MV-4-11 (cell line): ENCODE results near the gene MTCL1.

ENCODE experiments used
- DNase-seq: peaks from one replicate; lab custom pipeline; 2025; lab: John Stamatoyannopoulos, UW

MTCL1 gene

DNA sequence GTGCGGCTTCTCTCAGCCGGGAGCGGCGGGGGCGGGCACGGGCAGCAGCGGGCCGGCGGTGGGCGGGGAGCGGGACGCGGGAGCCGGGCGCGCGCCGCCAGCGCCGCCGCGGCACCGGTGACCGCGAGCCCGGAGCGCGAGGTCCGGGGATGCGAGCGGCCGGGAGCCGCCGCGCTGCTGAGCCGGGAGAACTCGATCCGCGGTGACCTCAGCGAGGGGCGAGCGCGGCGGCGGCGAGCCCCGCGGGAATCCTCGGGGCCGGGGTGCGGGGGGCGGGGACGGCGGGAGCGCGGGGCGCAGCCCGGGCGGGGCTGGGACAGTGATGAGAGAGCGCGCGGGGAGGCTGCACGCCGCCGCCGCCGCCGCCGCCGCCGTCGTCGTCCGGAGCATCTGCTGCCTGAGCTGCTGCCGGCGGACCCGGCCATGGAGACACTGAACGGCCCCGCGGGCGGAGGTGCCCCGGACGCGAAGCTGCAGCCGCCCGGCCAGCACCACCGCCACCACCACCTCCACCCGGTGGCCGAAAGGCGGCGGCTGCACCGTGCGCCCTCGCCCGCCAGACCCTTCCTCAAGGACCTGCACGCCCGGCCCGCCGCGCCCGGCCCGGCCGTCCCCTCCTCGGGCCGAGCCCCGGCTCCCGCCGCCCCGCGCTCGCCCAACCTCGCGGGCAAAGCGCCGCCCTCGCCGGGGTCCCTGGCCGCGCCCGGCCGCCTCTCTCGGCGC, at the start of gene MTCL1:
Gene MTCL1, plus strand, starts transcription at position 319 of the 723 bp plus-strand sequence. Its CDS starts 105 bp downstream, at position 424.
- DNase-seq: no peak

DNA sequence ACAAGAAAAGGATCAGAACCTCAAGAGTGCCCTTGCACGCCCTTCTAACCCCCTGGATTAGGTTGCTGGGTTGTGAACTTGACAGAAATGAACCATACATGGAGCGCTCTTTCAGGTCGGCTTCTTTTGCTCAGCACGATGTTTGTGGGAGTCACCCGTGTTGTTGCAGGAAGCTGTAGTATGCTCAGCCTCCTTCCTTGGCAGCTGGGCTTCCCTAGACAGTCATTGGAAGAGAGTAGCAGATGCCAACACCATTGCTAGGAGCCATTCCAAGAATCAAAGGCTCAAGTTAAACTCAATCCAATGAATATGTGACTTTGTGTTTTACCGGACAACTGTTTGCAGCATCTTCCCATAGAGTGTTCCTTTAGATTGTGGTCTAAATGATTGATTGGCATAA, 49.1 kb upstream of the MTCL1 start:
- no peak for DNase-seq

DNA sequence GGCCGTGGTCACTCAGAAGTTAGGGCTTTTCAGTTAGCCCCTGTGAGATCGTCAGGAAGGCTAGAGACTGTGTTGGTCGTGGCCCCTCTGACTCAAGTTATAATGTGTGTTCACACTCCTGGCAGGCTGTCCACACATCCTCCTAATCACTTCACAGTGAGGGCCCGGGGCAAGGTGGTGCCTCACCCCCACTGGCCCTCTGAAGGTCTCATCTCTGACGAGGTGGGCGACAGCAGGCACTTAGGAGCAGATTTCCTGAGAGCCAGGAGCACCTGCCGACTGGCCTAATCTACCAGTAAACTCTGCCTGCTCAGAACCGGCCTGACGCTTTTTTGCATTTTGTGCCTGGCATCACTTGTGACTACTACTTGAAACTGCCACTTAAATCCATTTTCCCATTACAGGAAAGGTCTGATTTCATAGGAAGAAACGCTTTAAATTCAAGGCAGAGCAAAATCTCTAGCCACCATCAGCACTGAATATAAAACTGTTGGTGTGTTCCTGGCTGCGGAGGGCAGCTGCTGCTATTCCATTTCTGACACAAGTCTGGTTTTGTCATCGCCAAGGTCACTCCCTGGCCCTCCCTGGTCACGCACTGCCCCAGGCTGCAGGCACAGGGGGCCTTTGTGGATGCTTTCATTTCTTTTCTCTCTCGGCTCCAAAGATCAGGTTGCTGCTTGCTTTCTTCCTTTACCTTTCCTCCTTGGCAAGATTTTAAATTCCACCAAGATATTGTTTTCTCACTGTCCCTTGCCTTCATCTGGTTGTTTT, 48.1 kb upstream of the MTCL1 start:
- DNase-seq: no peak

DNA sequence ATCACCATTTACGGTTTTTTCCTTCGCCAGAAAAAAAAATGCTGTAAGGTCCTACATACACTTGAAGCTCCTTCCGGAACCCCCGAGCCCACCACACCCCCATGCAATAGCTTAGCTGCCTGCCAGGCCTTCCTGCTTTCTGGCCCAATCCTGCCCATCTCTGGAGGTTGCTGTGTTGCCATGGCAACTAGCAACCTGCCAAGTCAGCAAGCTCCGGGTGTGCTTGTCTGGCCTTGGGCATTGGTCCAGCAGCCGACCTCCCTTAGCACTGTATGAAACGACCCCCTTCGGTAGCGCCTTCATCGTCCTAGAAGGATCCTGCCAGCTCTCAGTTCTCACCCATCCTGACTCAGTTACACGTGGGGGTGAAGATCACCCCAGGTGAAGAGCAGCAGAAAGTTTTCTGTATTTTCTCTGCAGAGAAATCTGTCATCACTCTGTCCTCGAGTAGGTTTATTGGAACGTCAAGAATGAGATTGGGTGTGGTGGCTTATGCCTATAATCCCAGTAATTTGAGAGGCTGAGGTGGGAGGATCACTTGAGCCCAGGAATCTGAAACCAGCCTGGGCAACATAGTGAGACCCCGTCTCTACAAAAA, 47.4 kb upstream of the MTCL1 start:
- DNase-seq: no peak

DNA sequence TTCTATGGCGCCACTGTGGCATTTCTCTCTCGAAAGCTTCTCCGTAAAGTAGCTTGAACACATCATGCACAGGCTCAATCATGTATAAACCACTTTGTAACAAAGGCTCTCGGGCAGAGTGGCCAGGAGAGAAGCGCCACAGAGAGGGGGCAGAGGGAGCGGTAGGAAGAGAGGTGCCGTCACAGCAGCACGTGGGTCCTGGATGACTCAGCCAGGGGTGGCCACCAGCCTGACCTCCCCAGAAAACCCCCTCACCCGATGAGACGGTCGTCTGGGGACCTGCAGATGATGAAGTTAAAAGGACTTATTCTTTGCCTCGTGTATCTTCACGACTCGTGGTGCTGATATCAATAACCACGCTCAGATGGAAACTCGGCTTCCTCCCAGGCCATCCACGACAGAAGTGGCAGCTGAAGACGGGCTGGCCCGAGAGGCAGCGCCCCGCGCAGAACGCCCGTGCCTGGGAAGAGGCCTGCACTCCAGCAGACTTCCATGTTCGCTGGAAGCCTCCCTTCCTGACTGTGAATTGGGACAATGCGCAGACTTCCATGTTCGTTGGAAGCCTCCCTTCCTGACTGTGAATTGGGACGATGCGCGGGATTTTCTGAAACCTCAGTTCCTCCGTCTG, 46.4 kb upstream of the MTCL1 start:
- no peak for DNase-seq

DNA sequence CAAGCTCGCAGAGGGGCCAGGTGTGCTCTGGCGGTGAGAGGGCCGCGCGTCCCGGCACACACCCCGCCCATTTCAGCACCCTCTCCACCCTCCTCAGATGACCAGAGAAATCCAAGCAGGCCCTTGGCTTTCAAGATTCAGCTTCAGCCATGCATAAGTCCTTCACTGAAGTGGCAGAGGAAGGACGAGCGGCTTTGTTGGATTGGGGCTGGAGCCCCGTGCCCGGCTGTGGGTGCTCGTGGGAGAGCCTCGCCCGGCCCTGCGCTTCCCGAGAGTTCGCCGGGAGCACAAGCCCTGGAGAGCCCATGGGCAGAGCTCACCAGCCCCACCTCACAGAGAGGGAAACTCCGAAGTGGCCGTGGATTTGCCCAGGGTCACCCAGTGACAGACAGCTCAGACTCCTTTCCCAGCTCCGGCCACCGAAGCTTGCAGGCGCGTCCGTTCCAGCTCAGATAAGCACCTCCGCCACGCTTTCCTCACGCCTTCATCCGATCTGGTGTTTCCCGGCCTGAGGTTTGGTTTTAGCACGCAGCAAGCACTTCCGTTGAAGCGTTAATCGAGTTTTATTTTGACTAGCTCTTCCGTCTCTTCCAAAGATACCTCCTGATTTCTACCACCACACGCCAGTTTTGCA, 45.6 kb upstream of the MTCL1 start:
- no peak for DNase-seq

DNA sequence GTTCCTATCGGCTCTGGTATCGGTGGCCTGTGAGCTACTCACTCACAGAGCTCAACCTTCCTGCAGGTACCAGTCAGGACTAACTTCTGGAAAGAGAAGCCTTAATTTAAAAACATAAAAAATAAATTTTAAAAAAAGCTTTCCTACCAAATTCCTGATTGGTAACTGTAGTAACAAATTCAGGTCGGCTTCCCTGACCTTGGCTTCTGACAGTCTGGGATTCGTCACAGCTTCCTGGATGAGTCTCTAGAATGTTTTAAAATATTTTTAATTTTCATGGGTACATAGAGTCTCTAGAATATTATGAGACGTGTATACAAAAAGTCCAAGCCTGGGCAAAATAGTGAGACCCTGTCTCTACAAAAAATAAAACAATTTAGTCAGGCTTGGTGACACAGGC, 45.0 kb upstream of the MTCL1 start:
- DNase-seq: no peak

DNA sequence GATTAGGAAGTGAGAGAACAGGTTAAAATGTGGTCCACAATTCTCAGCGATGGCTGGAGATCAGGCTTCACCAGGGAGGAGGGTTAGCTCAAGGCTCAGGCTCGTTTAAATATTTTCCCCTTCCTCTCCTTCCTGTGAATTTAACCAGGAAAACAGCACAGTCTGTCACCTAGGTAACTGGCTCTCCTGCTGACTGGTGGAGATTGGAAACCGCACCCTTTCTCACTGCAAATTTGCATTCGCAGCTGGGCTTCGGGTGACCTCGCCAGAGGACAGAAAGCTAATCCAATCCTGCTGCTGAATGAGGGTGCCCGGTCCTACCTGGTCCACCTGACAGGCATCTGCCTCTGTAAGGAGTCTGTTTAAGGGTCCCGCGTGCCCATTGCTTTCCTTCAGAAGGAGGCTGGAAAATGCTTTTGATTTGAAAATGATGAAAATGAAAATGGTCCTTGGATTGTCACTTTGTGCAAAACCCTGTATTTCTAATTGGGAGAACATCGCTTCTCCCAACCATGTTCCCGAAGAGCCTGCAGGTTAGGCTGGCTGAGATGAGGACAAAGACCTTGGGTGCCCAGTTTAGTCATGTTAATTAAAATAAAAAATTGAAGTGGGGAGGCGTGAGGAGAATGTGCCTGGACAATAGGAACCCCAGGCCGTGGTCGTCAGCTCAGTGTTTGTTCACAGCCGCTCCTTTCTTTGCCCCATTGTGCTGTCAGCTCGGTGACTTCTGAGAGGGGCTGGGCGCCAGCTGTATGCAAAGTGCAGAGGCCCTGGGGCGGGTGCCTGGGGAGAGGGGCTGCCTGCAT, 43.4 kb upstream of the MTCL1 start:
- no peak for DNase-seq

DNA sequence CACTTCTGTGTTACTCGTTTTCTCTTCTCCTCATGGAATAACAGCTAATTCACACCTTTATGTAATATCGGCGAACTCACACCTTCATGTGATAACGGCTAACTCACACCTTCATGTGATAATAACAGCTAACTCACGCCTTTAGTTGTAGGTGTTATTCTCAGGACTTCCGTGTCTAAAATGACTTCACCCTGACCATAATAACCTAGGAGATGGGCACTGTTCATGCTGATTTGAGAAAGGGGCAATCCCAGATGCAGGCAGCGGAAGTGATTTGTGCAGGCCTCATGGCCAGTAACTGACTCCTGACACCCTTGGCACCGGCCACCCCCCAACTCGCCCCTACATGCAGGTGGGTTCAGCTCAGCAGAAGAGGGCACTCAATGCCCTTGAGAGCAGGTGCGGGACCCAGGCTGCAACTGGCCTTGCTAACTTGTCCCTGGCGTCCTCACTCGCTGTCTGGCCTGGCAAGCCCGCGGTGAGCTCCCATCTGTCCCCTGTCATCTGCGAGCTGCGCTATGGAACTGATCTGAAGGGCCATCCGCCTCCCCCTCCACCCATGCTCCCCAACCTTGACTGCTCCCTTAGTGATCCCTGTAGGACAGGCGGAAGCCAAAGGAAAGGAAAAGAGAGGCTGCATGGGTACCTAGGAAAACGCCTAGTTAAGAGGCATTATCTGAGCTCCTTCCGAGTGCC, 42.6 kb upstream of the MTCL1 start:
- no peak for DNase-seq

DNA sequence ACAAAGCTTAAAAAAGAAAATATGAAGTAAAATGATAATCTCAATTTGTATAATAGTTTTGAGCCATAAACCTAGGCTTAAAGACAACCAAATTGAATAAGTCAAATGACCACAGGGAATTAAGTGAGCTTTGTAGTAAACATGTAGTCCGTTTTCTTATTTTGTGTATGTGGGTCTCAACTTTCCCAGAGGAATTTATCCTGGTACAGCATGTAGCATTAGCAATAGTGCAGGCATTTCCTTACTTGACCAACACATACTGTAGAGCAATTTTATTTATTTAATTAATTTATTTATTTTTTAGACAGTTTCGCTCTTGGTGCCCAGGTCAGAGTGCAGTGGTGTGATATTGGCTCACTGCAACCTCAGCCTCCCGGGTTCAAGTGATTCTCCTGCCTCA, 37.5 kb upstream of the MTCL1 start:
- DNase-seq: no peak

DNA sequence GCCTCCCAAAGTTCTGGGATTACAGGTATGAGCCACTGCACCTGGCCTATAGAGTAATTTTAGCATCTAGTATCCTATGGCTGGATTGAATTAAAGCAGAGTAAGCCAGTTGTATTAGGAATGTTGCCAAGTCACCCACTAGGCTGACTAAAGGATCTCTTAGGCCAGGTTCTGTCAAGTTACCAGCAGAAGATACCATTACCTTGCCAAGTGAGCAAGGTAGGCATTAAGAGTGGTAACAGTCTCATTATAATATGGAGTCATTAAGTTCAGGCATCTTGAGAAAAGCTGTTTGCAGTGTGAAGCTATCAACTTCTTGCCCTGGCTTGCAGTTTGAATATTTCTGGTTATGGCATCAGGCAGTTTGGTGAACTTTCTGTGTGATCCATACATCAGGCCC, 37.0 kb upstream of the MTCL1 start:
- no peak for DNase-seq

DNA sequence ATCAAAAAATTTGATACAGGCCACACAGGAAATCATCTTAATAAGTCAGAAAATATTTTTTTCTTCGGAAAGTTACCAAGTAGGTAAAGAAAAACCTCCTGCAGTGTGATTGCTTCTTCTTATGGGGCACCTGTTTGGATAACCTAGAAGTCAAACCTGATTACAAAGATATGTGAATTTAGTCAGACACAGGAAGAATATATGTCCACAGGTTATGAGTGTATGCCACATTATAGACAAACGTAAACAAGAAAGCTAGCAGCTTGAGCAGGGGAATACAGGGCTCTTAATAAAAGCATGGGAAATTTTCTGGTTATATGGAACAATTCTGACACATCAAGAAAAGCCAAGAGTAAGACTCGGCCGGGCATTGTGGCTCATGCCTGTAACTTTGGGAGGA, 35.8 kb upstream of the MTCL1 start:
- DNase-seq: no peak

DNA sequence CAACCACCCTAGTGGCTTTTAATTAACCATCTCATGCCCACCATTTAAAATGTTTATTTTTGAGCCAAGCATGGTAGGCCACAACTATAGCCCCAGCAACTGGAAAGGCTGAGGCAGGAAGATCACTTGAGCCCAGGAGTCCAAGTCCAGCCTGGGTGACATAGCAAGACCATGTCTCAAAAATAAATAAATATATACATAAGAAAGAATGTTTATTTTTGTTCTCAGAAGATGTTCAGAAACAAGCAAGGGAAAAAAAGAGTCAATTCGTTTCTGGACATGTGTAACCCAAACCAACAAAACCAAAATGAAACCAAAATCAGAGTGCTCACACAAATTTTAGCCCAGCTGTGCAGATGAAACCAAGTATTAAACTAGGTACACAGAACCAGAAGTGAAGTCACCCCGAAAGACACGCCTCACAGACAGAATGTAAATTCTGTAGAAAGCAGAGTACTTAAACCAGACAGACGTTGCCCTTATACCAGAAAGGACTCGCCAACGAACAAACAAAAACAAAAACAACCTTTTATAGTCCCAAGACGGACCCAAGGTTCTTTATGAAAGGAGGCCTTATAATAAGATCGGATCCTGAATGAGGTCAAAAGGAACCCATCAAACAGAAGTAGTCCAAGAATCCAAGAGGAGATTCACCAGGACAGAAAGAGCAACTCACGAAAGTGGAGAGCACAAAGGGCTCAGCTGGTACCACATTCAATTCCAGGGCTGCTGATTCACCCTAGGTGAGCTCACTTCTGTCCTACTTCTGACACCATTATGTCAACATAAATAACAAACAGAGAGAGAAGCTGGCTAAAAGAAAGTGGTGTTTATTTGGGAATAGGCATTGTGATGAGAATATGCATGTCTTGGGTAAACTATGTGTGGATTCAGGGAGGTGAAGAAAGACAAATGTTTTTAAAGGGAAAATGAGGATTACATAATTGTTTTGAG, 31.8 kb upstream of the MTCL1 start:
- no peak for DNase-seq

DNA sequence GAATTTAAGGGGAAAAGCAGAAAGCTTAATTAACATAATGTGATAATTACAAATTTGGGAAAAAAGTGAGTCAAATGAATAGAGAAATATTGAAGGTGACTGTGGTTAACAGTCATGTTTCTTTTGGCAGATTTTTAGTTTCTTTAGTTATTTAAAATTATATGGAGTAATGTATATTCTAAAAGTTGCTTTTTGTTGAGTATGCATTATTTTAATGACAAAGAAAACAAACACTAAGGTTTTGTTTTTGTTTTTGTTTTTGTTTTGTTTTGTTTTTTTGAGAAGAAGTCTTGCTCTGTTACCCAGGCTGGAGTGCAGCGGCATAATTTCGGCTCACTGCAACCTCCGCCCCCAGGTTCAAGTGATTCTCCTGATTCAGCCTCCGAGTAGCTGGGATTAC, 30.3 kb upstream of the MTCL1 start:
- DNase-seq: no peak

DNA sequence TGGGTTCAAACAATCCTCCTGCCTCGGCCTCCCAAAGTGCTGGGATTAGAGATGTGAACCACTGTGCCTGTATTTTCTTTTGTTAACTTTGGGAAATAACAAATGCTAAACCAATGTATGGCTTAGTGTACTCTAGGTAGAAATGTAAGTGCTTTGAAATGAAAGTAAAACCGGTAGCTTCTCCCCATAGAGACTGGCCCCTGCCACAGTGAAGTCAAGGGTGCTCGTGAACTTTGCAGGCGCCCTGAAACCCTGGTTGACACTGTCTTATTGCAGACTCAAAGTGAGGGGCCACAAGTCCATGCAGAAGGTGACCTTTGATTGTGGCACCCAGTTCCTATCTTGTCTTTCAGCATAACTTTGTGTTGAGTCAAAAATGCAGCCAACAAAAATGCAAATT, 24.2 kb upstream of the MTCL1 start:
- no peak for DNase-seq

DNA sequence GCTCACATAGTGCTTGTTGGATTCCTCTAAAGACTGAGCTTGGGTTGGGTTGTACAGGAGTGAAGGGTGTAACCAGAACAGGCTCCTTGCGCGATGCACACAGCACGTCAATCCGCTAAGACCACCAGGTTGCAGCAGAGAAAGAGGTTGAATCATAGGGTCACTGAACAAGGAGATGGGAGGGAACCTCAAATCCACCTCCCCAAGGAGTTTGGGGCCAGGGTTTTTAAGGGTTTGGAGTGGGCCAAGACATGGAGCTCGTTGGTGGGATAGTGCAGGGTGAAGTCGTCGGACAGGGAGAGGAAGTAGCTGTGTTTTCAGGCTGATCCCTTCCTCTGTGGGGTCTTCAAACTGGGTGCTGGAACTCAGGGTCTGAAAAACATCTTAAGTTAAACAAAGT, 20.8 kb upstream of the MTCL1 start:
- DNase-seq: no peak

DNA sequence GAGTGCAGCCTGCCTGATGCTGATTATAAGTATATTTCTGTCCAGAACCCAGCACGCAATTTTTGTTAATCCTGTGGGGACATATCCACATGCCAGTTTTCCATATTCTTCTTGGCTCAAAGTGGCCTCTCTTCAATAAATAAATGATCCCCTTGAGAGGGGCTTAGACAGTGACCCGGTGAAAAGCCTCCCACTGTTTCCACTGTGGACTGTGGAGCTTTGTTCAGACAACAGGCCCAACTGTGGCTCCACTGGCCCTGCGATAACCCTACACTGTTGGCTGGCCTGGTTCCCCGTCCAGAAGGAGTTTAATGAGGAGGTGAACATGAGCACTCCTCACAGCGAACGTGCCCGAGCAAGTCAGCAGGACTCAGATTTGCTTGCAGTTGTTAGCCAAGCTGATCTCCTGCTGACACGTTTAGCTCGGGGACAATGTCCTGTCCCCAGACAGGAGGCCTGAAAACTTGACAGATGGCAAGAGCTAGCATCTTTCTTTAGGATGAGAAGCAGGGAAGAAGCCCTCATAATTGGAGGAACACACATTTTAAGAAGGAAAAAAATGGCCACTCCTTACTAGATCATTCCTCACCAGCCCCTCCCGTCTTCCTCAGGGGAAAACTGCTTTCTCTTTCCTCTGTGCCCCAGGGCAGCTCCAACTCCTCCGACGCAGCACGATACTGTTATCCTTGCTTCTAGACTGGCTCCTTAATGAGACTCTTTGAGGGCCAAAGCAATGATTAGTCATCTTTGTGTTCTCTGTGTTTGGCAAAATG, 20.0 kb upstream of the MTCL1 start:
- no peak for DNase-seq

DNA sequence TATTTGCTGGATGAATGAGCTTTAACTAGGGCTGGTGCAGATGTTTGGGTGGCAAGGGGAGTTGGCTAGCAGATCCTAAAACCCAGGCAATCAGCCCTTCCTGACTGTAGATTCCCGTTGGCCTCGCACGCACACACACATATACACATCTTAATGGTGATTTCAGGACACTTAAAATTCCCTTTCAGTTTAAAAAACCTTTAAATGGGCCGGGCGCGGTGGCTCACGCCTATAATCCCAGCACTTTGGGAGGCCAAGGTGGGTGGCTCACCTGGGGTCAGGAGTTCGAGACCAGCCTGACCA, 19.5 kb upstream of the MTCL1 start:
- no peak for DNase-seq

DNA sequence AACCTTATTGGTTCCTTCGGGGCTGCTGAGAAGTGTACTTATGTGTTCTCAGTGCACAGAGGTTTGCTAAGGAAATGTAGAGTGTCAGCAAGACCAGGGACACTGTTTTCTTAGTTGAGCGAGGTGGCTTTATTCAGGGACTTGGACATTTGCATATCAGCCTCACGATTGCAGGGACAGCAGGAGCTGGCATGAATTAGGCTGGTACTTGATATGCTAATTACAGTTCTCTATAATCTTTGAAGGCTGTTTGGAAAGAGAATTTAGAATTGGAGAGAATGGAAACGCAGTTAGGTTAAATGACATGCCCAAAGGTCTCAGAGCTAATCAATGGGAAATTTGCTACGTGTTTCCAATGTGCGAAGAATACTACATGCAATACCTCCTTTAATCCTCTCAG, 18.7 kb upstream of the MTCL1 start:
- no peak for DNase-seq
